Measurements from ENCODE around the gene EDEM3. TPM values are rescaled to one million over a fixed set of nuclear protein-coding genes. Genes with fewer than 3 reads are reported as not detected.

Gene EDEM3
- total RNA-seq, 1 experiment from 2014 or later, result 14.0 TPM

- Histone ChIP-seq H3K14ac (ENCODE audit: insufficient read depth, low read length) (no peak overlapping the region), H2BK120ac (ENCODE audit: low read depth, low read length, poor library complexity, severe bottlenecking) (no peak overlapping the region), H3K79me1 (ENCODE audit: insufficient read depth, low read depth, low read length, poor library complexity, severe bottlenecking) (no peaks in the 10 kb centered on the region), H2AFZ (ENCODE audit: low read length) (no peak overlapping the region), H2BK12ac (ENCODE audit: insufficient read length, low read depth, low read length) (no peak overlapping the region), H3K56ac (ENCODE audit: insufficient read length, low read depth, low read length) (no peak overlapping the region), H2BK15ac (ENCODE audit: low read depth, low read length) (no peak overlapping the region), H3K18ac (ENCODE audit: insufficient read length, low read depth, low read length) (no peak overlapping the region), H3T11ph (ENCODE audit: low read length) (no peak overlapping the region), H3K23me2 (ENCODE audit: insufficient read length, low read depth, low read length, poor library complexity, severe bottlenecking) (no peaks in the 10 kb centered on the region), H3K27me3 (ENCODE audit: insufficient read depth, low read length) (no peaks in the 10 kb centered on the region), H2BK20ac (ENCODE audit: low read depth, low read length, poor library complexity, severe bottlenecking) (no peak overlapping the region), H4K20me1 (ENCODE audit: control insufficient read depth, insufficient read depth, insufficient read length) (no peaks in the 10 kb centered on the region), H3K27ac (ENCODE audit: insufficient read length, low read depth, low read length) (no peak overlapping the region), H3K4ac (ENCODE audit: low read depth, low read length) (no peak overlapping the region), H3K9ac (ENCODE audit: extremely low read depth, insufficient read length, low read length) (no peak overlapping the region), H4K91ac (ENCODE audit: insufficient read length, low read depth, low read length) (no peak overlapping the region), H3K23ac (ENCODE audit: insufficient read length, low read depth, low read length) (no peak overlapping the region), H2BK5ac (ENCODE audit: insufficient read length, low read length) (no peak overlapping the region), H3K9me3 (ENCODE audit: control insufficient read depth, low read depth, low read length) (no peaks in the 10 kb centered on the region), H4K8ac (replicated peaks; ENCODE audit: insufficient read length, low read depth, low read length) (no peak overlapping the region), H3K79me2 (ENCODE audit: insufficient read depth, low read length) (no peaks in the 10 kb centered on the region), H3K4me1 (ENCODE audit: insufficient read depth, low read length) (no peaks in the 10 kb centered on the region), H4K5ac (ENCODE audit: insufficient read length, low read depth, low read length) (no peak overlapping the region), H2AK5ac (ENCODE audit: insufficient read length, low read length) (no peak overlapping the region), H3K4me2 (ENCODE audit: insufficient read depth, insufficient read length, low read length) (no peak overlapping the region)
- no peak for DNase-seq
- peaks cover 0 to 6% of the 10 kb centered on the region in 2 experiments; a peak in 2 of 4 replicates for H3K4me1 Mint-ChIP-seq
- H3K36me3 Mint-ChIP-seq (ENCODE audit: insufficient read depth in 1 of 3, low read depth in 3 of 3), result peaks cover 0 to 6% (median under 1%) of the 10 kb centered on the region in 3 experiments; a peak in 4 of 7 replicates
- H3K27ac Mint-ChIP-seq, result no peak overlapping the region
- no peak overlapping the region for H3K4me3 Mint-ChIP-seq
- H3K9me3 Mint-ChIP-seq, result no peaks in the 10 kb centered on the region
- no peak for TF ChIP-seq CTCF (conservative IDR thresholded peaks at IDR 0.05)
- H3K27me3 Mint-ChIP-seq (ENCODE audit: low read depth), result no peaks in the 10 kb centered on the region
- no CpG with 5 or more reads among the region's 1 CpG for WGBS (ENCODE audit: extremely low coverage, insufficient read length, low lambda C conversion rate)
Observed at GRCh38 chr1:184801503-184801902, 46.8 kb upstream of the EDEM3 start.
